ENCODE results near the gene FOLR3.

GRCh38 chr11:72102162-72102561 lies 33.4 kb upstream of the FOLR3 start:
- TF ChIP-seq SP2 (tag by site-specific recombination; IDR thresholded peaks at IDR 0.05): no peak
- no peak for TF ChIP-seq ZEB2 (tag by site-specific recombination; IDR thresholded peaks at IDR 0.05)
- no peak for TF ChIP-seq ZBTB10 (tag by site-specific recombination; IDR thresholded peaks at IDR 0.05)
- TF ChIP-seq ZBTB17 (tag by site-specific recombination; IDR thresholded peaks at IDR 0.05): no peak
- TF ChIP-seq ZBTB11 (tag by site-specific recombination; conservative IDR thresholded peaks at IDR 0.05; ENCODE audit: low read depth): no peak
- no peak for TF ChIP-seq CTCF (tag by site-specific recombination; IDR thresholded peaks at IDR 0.05)
- no peak for TF ChIP-seq REST (tag by site-specific recombination; IDR thresholded peaks at IDR 0.05)
- no peak for TF ChIP-seq BCL11B (tag by site-specific recombination; IDR thresholded peaks at IDR 0.05; ENCODE audit: low read depth)
- TF ChIP-seq ZBTB49 (tag by site-specific recombination; IDR thresholded peaks at IDR 0.05; ENCODE audit: low read depth): no peak
- TF ChIP-seq ZBTB21 (tag by site-specific recombination; IDR thresholded peaks at IDR 0.05): no peak
- TF ChIP-seq ZNF366 (tag by site-specific recombination; conservative IDR thresholded peaks at IDR 0.05): no peak

Measured in HEK293 (cell line).